ENCODE data around the gene MIGA1. TPM values are rescaled to one million over a fixed set of nuclear protein-coding genes. Genes with fewer than 3 reads are reported as not detected.

Gene MIGA1
- total RNA-seq, 2 donors from 2014 or later: 11.1 to 13.9 TPM

GRCh38 chr1:77832901-77833300 lies 53.5 kb downstream of the MIGA1 start:
- no peak for DNase-seq

GRCh38 chr1:77833521-77834100 lies 54.2 kb downstream of the MIGA1 start:
- ATAC-seq: no peak
- no peak for DNase-seq
- intact Hi-C loops (cut with DNase I): loop anchor here (2.0 to 10.0 kb wide), 2 partner anchors 51 to 55 kb away; partner anchors contain the start of gene NEXN (in 2 of the 2)

More at GRCh38 chr1:77832901-77833300, 53.5 kb downstream of the MIGA1 start:
- intact Hi-C loops (cut with DNase I): loop anchor here (2.0 to 10.0 kb wide), 2 partner anchors 52 to 56 kb away; partner anchors contain the start of gene NEXN (in 2 of the 2)
- ATAC-seq: peak; percentile 87 to 92

GRCh38 chr1:77834771-77835334 lies 55.4 kb downstream of the MIGA1 start:
- intact Hi-C loops (cut with DNase I): loop anchor here in 1 of 2 donors (10.0 kb wide), 1 partner anchor 50 kb away; the partner anchor contains the start of gene NEXN
- peak; percentile 15 to 24 for ATAC-seq
- no peak for DNase-seq

- no peak for DNase-seq
- intact Hi-C loops (cut with DNase I): no loop called here
- no peak for ATAC-seq
Measured at GRCh38 chr1:77841574-77841973, 62.1 kb downstream of the MIGA1 start.

- no peak for ATAC-seq
- intact Hi-C loops (cut with DNase I): no loop called here
- DNase-seq: no peak
Measured at GRCh38 chr1:77845951-77846350, 66.5 kb downstream of the MIGA1 start.

GRCh38 chr1:77846966-77847365 lies 67.5 kb downstream of the MIGA1 start:
- DNase-seq: no peak
- no peak for ATAC-seq
- intact Hi-C loops (cut with DNase I): no loop called here

- DNase-seq (no peak), ATAC-seq (no peak)
- intact Hi-C loops (cut with DNase I): no loop called here
Measured at GRCh38 chr1:77847621-77848080, 68.2 kb downstream of the MIGA1 start.

GRCh38 chr1:77850082-77850481 lies 70.6 kb downstream of the MIGA1 start:
- intact Hi-C loops (cut with DNase I): no loop called here
- ATAC-seq: no peak

GRCh38 chr1:77857552-77857951 lies 78.1 kb downstream of the MIGA1 start:
- no peak for DNase-seq
- ATAC-seq: no peak
- intact Hi-C loops (cut with DNase I): no loop called here

More at GRCh38 chr1:77850082-77850481, 70.6 kb downstream of the MIGA1 start:
- DNase-seq: no peak

- intact Hi-C loops (cut with DNase I): no loop called here
- no peak for ATAC-seq
Measured at GRCh38 chr1:77858725-77859124, 79.3 kb downstream of the MIGA1 start.

GRCh38 chr1:77859248-77859647 lies 79.8 kb downstream of the MIGA1 start:
- no peak for ATAC-seq
- DNase-seq: no peak
- intact Hi-C loops (cut with DNase I): no loop called here

More at GRCh38 chr1:77858725-77859124, 79.3 kb downstream of the MIGA1 start:
- no peak for DNase-seq

GRCh38 chr1:77866296-77866695 lies 86.8 kb downstream of the MIGA1 start:
- DNase-seq (no peak), ATAC-seq (no peak)
- intact Hi-C loops (cut with DNase I): no loop called here

- no peak for ATAC-seq
- no peak for DNase-seq
- intact Hi-C loops (cut with DNase I): no loop called here
Measured at GRCh38 chr1:77872645-77873044, 93.2 kb downstream of the MIGA1 start.

GRCh38 chr1:77873461-77873860 lies 94.0 kb downstream of the MIGA1 start:
- intact Hi-C loops (cut with DNase I): no loop called here
- ATAC-seq: no peak
- no peak for DNase-seq

- intact Hi-C loops (cut with DNase I): no loop called here
- no peak for ATAC-seq
Measured at GRCh38 chr1:77874804-77875445, 95.5 kb downstream of the MIGA1 start.

GRCh38 chr1:77876884-77877283 lies 97.4 kb downstream of the MIGA1 start:
- ATAC-seq: no peak
- DNase-seq: no peak
- intact Hi-C loops (cut with DNase I): no loop called here

More at GRCh38 chr1:77874804-77875445, 95.5 kb downstream of the MIGA1 start:
- DNase-seq: no peak

GRCh38 chr1:77881061-77881460 lies 101.6 kb downstream of the MIGA1 start:
- DNase-seq: no peak
- intact Hi-C loops (cut with DNase I): loop anchor here in 1 of 2 donors (10.0 kb wide), 1 partner anchor 46 kb away; no protein-coding TSS in a partner anchor
- ATAC-seq: no peak

- DNase-seq: no peak
- no peak for ATAC-seq
- intact Hi-C loops (cut with DNase I): loop anchor here in 1 of 2 donors (10.0 kb wide), 1 partner anchor 48 kb away; no protein-coding TSS in a partner anchor
Measured at GRCh38 chr1:77882411-77882810, 103.0 kb downstream of the MIGA1 start.

- peak; percentile 90 to 91 for ATAC-seq
- intact Hi-C loops (cut with DNase I): loop anchor here (2.0 to 10.0 kb wide), 2 partner anchors 53 to 55 kb away; no protein-coding TSS in a partner anchor
Measured at GRCh38 chr1:77888081-77888780, 108.8 kb downstream of the MIGA1 start, which contains the start of gene NEXN. Gene NEXN, plus strand, starts transcription at chr1:77888624. Its CDS starts 27,483 bp downstream, at chr1:77916107.

More at GRCh38 chr1:77888081-77888780, 108.8 kb downstream of the MIGA1 start, which contains the start of gene NEXN:
- DNase-seq: peak; percentile 88
